Neuronal stem cell (in vitro differentiated cells): ENCODE measurements around the gene NRGN.

Source experiments
- DNase-seq: peaks from one replicate; pipeline ENCODE4 v3.0.0-alpha.2; 2013; ENCODE audit warnings: low spot score
- H2AFZ ChIP-seq: one replicate; pipeline ENCODE4 v1.6.1; 2013; ENCODE audit warnings: mild to moderate bottlenecking, low read length, inconsistent platforms
- H2AK5ac ChIP-seq: 2 replicates; pipeline ENCODE4 v1.6.1; 2013; ENCODE audit warnings: low read depth, mild to moderate bottlenecking, inconsistent platforms, low read length, moderate library complexity, mixed read lengths
- H2BK120ac ChIP-seq: 2 replicates; pipeline ENCODE4 v1.6.1; 2013; ENCODE audit warnings: low read depth, mild to moderate bottlenecking, inconsistent platforms, low read length, moderate library complexity, mixed read lengths
- H2BK12ac ChIP-seq: one replicate; pipeline ENCODE4 v1.6.1; 2013; ENCODE audit warnings: low read length, inconsistent platforms
- H2BK15ac ChIP-seq: 2 replicates; pipeline ENCODE4 v1.6.1; 2013; ENCODE audit warnings: mild to moderate bottlenecking, low read length, inconsistent platforms, mixed read lengths
- H2BK5ac ChIP-seq: one replicate; pipeline ENCODE4 v1.6.1; 2013; ENCODE audit warnings: inconsistent platforms, mild to moderate bottlenecking, low read length, moderate library complexity
- H3K14ac ChIP-seq: one replicate; pipeline ENCODE4 v1.6.1; 2013; ENCODE audit warnings: low read length, inconsistent platforms
- H3K18ac ChIP-seq: 2 replicates; pipeline ENCODE4 v1.6.1; 2013; ENCODE audit warnings: low read length, inconsistent platforms
- H3K23ac ChIP-seq: 2 replicates; pipeline ENCODE4 v1.6.1; 2013; ENCODE audit warnings: low read depth, mild to moderate bottlenecking, mixed read lengths, low read length, inconsistent platforms; ENCODE audit not compliant: poor library complexity
- H3K27ac ChIP-seq: replicated peaks from 3 replicates; pipeline ENCODE4 v1.5.1; 2013; ENCODE audit warnings: low read length, inconsistent platforms
- H3K27me3 ChIP-seq, 3 experiments: 2 replicates each; pipeline ENCODE4 v1.6.1; 2013; ENCODE audit warnings: low read length in 3 of 3, mild to moderate bottlenecking in 2 of 3, inconsistent platforms in 1 of 3, low read depth in 1 of 3, mixed read lengths in 1 of 3, moderate library complexity in 1 of 3; ENCODE audit not compliant: control insufficient read depth in 3 of 3, insufficient read depth in 3 of 3
- H3K36me3 ChIP-seq, 2 donors: replicated peaks in 1 of 2; 2 replicates each; pipeline ENCODE4 v1.6.1; 2013; ENCODE audit warnings: low read length in 2 of 2; ENCODE audit not compliant: control insufficient read depth in 2 of 2, insufficient read depth in 2 of 2
- H3K4ac ChIP-seq: 2 replicates; pipeline ENCODE4 v1.6.1; 2013; ENCODE audit warnings: inconsistent platforms, mild to moderate bottlenecking, low read length, moderate library complexity
- H3K4me1 ChIP-seq, 2 donors: 1 replicate in 1 of 2; 2 replicates in 1 of 2; pipeline ENCODE4 v1.6.1; 2013; ENCODE audit warnings: low read length in 2 of 2, low read depth in 1 of 2; ENCODE audit not compliant: control insufficient read depth in 2 of 2, insufficient read depth in 1 of 2
- H3K4me2 ChIP-seq: one replicate; pipeline ENCODE4 v1.6.1; 2013; ENCODE audit warnings: mild to moderate bottlenecking, low read length, inconsistent platforms; ENCODE audit not compliant: insufficient read depth, poor library complexity, severe bottlenecking
- H3K4me3 ChIP-seq, 2 donors: 2 replicates each; pipeline ENCODE4 v1.5.1; 2013; ENCODE audit warnings: low read length in 2 of 2, mild to moderate bottlenecking in 2 of 2, inconsistent platforms in 1 of 2, moderate library complexity in 1 of 2
- H3K79me1 ChIP-seq: one replicate; pipeline ENCODE4 v1.6.1; 2013; ENCODE audit warnings: low read depth, mild to moderate bottlenecking, inconsistent platforms, low read length, moderate library complexity
- H3K9ac ChIP-seq: one replicate; pipeline ENCODE4 v1.6.1; 2013; ENCODE audit warnings: mild to moderate bottlenecking, low read depth, low read length, inconsistent platforms; ENCODE audit not compliant: poor library complexity
- H3K9me3 ChIP-seq, 2 donors: replicated peaks in 1 of 2; 2 replicates each; pipeline versions ENCODE3 to v1.6.1; 2013; ENCODE audit warnings: low read length in 2 of 2, mild to moderate bottlenecking in 2 of 2, inconsistent platforms in 1 of 2, low read depth in 1 of 2, mixed read lengths in 1 of 2, moderate library complexity in 1 of 2; ENCODE audit not compliant: control insufficient read depth in 2 of 2, insufficient read depth in 1 of 2
- H4K8ac ChIP-seq: one replicate; pipeline ENCODE4 v1.6.1; 2013; ENCODE audit warnings: low read depth, mild to moderate bottlenecking, inconsistent platforms, low read length, moderate library complexity
- H4K91ac ChIP-seq: one replicate; pipeline ENCODE4 v1.6.1; 2013; ENCODE audit warnings: low read length, low read depth, mild to moderate bottlenecking, inconsistent platforms; ENCODE audit not compliant: poor library complexity
- WGBS, 2 donors: extraction: QIAGEN DNeasy Blood & Tissue Kit; methylation state at CpG; one replicate each; pipeline ENCODE4 v1.1.7; 2013; ENCODE audit warnings: missing lambda C conversion rate in 2 of 2, mixed read lengths in 1 of 2; ENCODE audit not compliant: insufficient read length in 2 of 2, insufficient replicate concordance in 1 of 2; ENCODE audit errors: extremely low coverage in 2 of 2; 5-methylcytosine and 5-hydroxymethylcytosine counted together

Gene NRGN

DNA sequence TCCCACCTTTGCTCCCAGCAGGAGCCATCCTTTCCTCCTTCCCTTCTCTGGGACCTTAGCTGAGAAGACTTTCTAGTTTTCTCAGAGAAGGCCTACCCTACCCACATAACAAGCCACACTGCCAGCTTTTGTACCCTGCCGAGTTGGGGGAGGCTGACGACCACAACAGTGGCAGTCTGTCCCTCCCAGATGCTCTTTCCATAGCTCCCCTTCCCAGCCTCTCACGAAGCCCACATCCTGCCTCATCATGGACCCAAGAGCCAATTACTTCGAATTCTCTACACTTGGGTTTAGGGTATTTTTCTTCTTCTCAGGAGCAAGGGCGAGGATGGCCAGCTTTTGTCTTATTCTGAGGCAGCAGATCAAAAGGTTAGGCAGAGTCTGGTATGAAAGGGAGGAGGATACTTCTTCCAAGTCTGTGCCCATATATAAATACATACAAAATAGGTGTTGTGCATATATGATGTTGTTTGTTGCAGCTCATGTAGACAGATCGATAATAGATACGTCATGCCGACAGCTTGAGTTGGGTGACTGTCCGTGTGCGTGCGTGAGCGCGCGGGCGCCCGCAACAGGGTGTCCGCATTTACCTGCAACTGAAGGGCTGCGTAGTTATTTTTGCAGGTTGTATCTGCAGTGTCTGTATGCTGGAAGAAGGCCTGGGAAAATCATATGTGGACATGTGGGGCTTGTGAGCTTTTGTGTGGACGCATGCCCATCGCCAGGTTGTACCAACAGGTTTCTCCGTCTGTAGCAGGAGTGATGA, 846 bp upstream of the NRGN start:
- no peak overlapping the region for H4K91ac ChIP-seq
- H4K8ac ChIP-seq, result no peak overlapping the region
- no peak overlapping the region for H2BK120ac ChIP-seq
- no CpG with 5 or more reads among the region's 21 CpGs for WGBS, 2 donors
- peaks cover 14 to 31% of the 10 kb centered on the region in 2 donors for H3K4me1 ChIP-seq
- no peak overlapping the region for H3K23ac ChIP-seq
- H3K4me3 ChIP-seq, result peak overlapping the region in 1 of 2 donors; percentile 55
- H2AK5ac ChIP-seq, result no peak overlapping the region
- no peak overlapping the region for H2BK12ac ChIP-seq
- H3K27ac ChIP-seq, result no peak overlapping the region
- no peaks in the 10 kb centered on the region for H3K79me1 ChIP-seq
- H2BK5ac ChIP-seq, result no peak overlapping the region
- no peak overlapping the region for H3K14ac ChIP-seq
- no peak for DNase-seq
- peak overlapping the region; percentile 78 for H3K4me2 ChIP-seq
- H3K36me3 ChIP-seq, result peaks cover 0 to 3% of the 10 kb centered on the region in 2 donors
- peak overlapping the region; percentile 4 for H3K18ac ChIP-seq
- no peak overlapping the region for H2BK15ac ChIP-seq
- peaks cover 0 to 6% of the 10 kb centered on the region in 2 donors for H3K9me3 ChIP-seq
- peaks cover 3 to 58% (median 15%) of the 10 kb centered on the region in 3 experiments for H3K27me3 ChIP-seq
- H2AFZ ChIP-seq, result peak overlapping the region; percentile 82
- H3K4ac ChIP-seq, result no peak overlapping the region
- H3K9ac ChIP-seq, result no peak overlapping the region

DNA sequence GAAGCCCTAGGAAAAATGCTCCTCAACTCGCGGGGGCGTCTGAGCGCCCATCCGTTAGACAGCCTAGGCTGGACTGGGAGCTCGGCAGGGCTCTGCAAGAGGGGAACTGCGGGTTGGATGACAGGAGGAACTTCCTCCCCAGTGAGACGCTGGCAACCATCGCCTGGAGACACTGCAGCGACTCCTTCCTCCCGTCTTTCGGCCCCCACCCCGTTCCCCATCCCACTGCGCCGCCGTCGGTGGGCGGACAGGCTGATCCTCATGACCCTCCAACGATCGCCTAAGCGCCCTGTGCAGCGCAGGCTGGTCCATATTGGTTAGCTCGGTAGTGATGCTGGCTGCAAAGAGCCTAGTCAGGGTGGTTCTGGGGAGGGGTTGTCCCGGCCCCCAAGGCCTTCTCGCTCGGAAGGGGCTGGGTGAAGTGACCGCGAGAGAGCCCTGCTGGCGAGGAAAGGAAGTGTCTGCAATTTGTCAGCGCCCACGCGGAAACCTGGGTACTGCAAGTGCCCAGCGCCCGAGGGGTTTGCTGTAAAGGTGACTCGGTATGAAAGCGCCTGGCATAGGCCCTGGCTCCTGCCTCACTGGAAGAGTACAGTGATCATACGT, 638 bp downstream of the NRGN start:
- peaks cover 3 to 73% (median 23%) of the 10 kb centered on the region in 3 experiments for H3K27me3 ChIP-seq
- DNase-seq, result no peak

DNA sequence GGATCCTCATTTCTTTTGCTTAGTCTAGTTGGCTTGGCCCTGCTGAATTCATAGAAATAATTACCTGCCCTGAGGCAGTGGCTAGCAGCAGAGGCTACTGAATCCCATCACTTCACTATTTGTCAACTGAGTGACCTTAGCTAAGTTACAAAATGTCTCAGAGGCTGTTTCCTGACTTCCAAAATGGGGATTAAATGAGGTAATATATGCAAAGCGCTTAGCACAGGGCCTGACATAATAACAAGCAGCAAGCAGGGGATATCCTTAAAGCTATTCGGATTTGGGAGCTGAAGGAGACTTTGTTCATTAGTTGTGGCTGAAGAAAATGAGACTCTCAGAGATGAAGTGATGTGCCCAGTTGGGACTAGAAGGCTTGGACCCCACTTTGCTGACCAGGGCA, 2.8 kb downstream of the NRGN start:
- H3K27me3 ChIP-seq, result peaks cover 0 to 89% (median 40%) of the 10 kb centered on the region in 3 experiments

More for the DNA sequence above, 638 bp downstream of the NRGN start:
- Histone ChIP-seq H3K14ac (no peak overlapping the region), H2BK12ac (no peak overlapping the region), H3K18ac (peak overlapping the region; percentile 45), H3K27ac (no peak overlapping the region), H3K4ac (no peak overlapping the region), H4K91ac (no peak overlapping the region), H2AK5ac (no peak overlapping the region), H3K36me3 (peaks cover 0 to 3% of the 10 kb centered on the region in 2 donors), H2BK120ac (no peak overlapping the region), H3K4me1 (peaks cover 14 to 31% of the 10 kb centered on the region in 2 donors), H3K79me1 (no peaks in the 10 kb centered on the region), H2BK5ac (no peak overlapping the region), H3K4me3 (peak overlapping the region; percentile 55 to 80), H3K9me3 (peaks cover 0 to 8% of the 10 kb centered on the region in 2 donors), H2AFZ (peak overlapping the region; percentile 82), H4K8ac (no peak overlapping the region), H3K9ac (peak overlapping the region; percentile 2), H2BK15ac (no peak overlapping the region), H3K23ac (no peak overlapping the region), H3K4me2 (peak overlapping the region; percentile 78)
- no CpG with 5 or more reads among the region's 37 CpGs for WGBS, 2 donors

DNA sequence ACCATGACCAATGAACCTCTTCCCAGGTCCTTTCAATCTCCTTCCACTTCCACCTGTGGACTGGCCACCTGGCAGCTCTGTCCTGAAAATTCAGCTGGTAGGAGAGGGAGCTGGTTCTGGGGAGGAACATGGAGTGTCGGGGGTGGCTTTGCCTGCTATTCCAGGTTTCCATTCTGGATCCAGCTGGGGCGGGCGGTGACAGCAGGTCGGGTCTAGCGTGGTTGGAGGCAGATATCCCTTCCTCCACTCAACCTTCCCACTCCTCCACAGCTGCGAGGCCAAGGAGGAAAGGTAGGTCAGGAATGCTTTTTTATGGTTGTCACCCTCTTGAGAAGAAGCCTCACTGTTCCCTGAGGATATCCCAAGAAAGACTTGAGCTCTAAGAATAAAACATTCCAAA, 3.3 kb downstream of the NRGN start:
- WGBS, 2 donors, result no CpG with 5 or more reads among the region's 6 CpGs
- peaks cover 0 to 90% (median 45%) of the 10 kb centered on the region in 3 experiments for H3K27me3 ChIP-seq

More for the DNA sequence above, 2.8 kb downstream of the NRGN start:
- H2BK15ac ChIP-seq, result no peak overlapping the region
- H3K4me1 ChIP-seq, result peaks cover 20 to 25% of the 10 kb centered on the region in 2 donors
- no peak overlapping the region for H3K14ac ChIP-seq
- H3K79me1 ChIP-seq, result no peaks in the 10 kb centered on the region
- H3K23ac ChIP-seq, result no peak overlapping the region
- no peak overlapping the region for H3K27ac ChIP-seq
- H3K9ac ChIP-seq, result no peak overlapping the region
- no peak overlapping the region for H2AFZ ChIP-seq
- H2BK120ac ChIP-seq, result no peak overlapping the region
- H4K8ac ChIP-seq, result no peak overlapping the region
- H3K18ac ChIP-seq, result no peak overlapping the region
- H3K4me2 ChIP-seq, result no peak overlapping the region
- no CpG with 5 or more reads among the region's 2 CpGs for WGBS, 2 donors
- no peak overlapping the region for H2BK5ac ChIP-seq
- no peak overlapping the region for H4K91ac ChIP-seq
- H2BK12ac ChIP-seq, result no peak overlapping the region
- no peak overlapping the region for H2AK5ac ChIP-seq
- H3K36me3 ChIP-seq, result peaks cover 0 to 20% of the 10 kb centered on the region in 2 donors
- no peak for DNase-seq
- H3K4me3 ChIP-seq, result no peak overlapping the region
- H3K4ac ChIP-seq, result no peak overlapping the region
- peaks cover 2 to 8% of the 10 kb centered on the region in 2 donors for H3K9me3 ChIP-seq

More for the DNA sequence above, 3.3 kb downstream of the NRGN start:
- no peak overlapping the region for H4K8ac ChIP-seq
- peaks cover 16 to 20% of the 10 kb centered on the region in 2 donors for H3K4me1 ChIP-seq
- H3K23ac ChIP-seq, result no peak overlapping the region
- no peak overlapping the region for H2BK12ac ChIP-seq
- H2BK120ac ChIP-seq, result no peak overlapping the region
- no peak overlapping the region for H2AK5ac ChIP-seq
- H3K18ac ChIP-seq, result no peak overlapping the region
- no peak overlapping the region for H3K9ac ChIP-seq
- peaks cover 2 to 10% of the 10 kb centered on the region in 2 donors for H3K9me3 ChIP-seq
- DNase-seq, result no peak
- peaks cover 0 to 20% of the 10 kb centered on the region in 2 donors for H3K36me3 ChIP-seq
- no peak overlapping the region for H3K4ac ChIP-seq
- H3K4me2 ChIP-seq, result no peak overlapping the region
- H2AFZ ChIP-seq, result no peak overlapping the region
- H3K79me1 ChIP-seq, result no peaks in the 10 kb centered on the region
- H3K4me3 ChIP-seq, result no peak overlapping the region
- no peak overlapping the region for H3K14ac ChIP-seq
- no peak overlapping the region for H3K27ac ChIP-seq
- no peak overlapping the region for H2BK5ac ChIP-seq
- no peak overlapping the region for H4K91ac ChIP-seq
- no peak overlapping the region for H2BK15ac ChIP-seq
